ENCODE measurements around the gene INSL3. TPM values are rescaled to one million over a fixed set of nuclear protein-coding genes. Genes with fewer than 3 reads are reported as not detected.
"Not testable (repeated sequence)": the region's sequence is repeated elsewhere in the genome, so short reads cannot be mapped to it uniquely, and the experiment has no call there.

The INSL3 gene
- total RNA-seq, 4 donors from 2014 or later: not detected

GRCh38 chr19:17780781-17781180, 40.5 kb downstream of the INSL3 start:
- TF ChIP-seq POLR2A (IDR thresholded peaks at IDR 0.05): no peak
- TF ChIP-seq CTCF (IDR thresholded peaks at IDR 0.05 in 4 of 5, conservative IDR thresholded peaks at IDR 0.05 in 1 of 5): no peak
- H3K27me3 ChIP-seq: peaks cover 16 to 28% (median 23%) of the 10 kb centered on the region in 3 donors
- ATAC-seq (no peak), DNase-seq (no peak)
- H3K27ac ChIP-seq: no peak overlapping the region
- no peaks in the 10 kb centered on the region for H3K4me1 ChIP-seq
- H3K9me3 ChIP-seq: no peaks in the 10 kb centered on the region
- in situ Hi-C loops (cut with MboI; ENCODE audit: low sequenced_read_pairs in 4 of 4): no loop called here
- intact Hi-C loops (cut with DNase I; ENCODE audit: low total_unique reads): no loop called here
- no peaks in the 10 kb centered on the region for H3K36me3 ChIP-seq
- no peak overlapping the region for H3K4me3 ChIP-seq

DNA sequence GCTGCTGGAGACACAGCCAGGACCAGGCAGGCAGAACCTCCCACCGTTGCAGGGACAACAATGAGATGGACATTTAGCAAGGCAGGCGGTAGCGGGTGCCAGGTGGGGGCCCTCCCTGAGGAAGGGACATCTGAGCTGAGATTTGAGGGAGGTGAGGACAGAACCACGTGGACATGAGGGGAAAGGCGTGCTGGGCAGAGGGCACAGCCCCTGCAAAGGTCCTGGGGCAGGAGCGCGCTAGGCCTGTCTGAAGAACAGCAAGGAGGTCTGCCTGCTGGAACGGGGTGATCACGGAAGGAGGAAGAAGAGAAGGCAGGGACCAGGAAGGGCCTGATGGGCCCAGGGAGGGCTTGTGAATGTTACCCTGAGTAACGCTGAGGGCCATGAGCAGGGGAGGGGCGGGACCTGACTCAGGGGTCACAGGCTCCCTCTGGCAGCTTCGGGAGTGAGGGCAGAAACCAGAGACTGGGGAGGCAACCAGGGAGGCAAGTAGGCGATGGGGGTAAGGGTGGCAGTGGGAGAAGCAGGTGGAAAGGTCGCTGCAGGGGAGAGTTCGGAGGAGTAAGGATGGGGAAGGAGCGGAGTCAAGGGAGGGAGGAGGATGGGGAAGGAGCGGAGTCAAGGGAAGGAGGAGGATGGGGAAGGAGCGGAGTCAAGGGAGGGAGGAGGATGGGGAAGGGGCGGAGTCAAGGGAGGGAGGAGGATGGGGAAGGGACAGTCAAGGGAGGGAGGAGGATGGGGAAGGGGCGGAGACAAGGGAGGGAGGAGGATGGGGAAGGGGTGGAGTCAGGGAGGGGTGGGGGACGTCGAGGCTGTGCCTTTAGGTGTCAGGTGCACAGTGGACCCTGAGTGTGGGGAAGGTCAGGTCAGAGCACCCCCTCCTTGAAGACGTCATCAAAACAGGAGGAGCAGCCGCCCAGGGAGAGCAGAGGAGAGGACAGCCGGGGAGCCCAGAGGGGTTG, 42.1 kb downstream of the INSL3 start:
- TF ChIP-seq CTCF (IDR thresholded peaks at IDR 0.05 in 4 of 5, conservative IDR thresholded peaks at IDR 0.05 in 1 of 5) (no peak), POLR2A (IDR thresholded peaks at IDR 0.05) (no peak)
- H3K27ac ChIP-seq: no peak overlapping the region
- DNase-seq (peak in 1 of 2 donors; percentile 27), ATAC-seq (no peak)
- H3K36me3 ChIP-seq: no peaks in the 10 kb centered on the region
- no peak overlapping the region for H3K4me3 ChIP-seq
- in situ Hi-C loops (cut with MboI; ENCODE audit: low sequenced_read_pairs in 4 of 4) (no loop called here), intact Hi-C loops (cut with DNase I; ENCODE audit: low total_unique reads) (no loop called here)
- peaks cover 21 to 32% (median 27%) of the 10 kb centered on the region in 3 donors for H3K27me3 ChIP-seq
- H3K4me1 ChIP-seq: no peaks in the 10 kb centered on the region
- H3K9me3 ChIP-seq: no peaks in the 10 kb centered on the region

DNA sequence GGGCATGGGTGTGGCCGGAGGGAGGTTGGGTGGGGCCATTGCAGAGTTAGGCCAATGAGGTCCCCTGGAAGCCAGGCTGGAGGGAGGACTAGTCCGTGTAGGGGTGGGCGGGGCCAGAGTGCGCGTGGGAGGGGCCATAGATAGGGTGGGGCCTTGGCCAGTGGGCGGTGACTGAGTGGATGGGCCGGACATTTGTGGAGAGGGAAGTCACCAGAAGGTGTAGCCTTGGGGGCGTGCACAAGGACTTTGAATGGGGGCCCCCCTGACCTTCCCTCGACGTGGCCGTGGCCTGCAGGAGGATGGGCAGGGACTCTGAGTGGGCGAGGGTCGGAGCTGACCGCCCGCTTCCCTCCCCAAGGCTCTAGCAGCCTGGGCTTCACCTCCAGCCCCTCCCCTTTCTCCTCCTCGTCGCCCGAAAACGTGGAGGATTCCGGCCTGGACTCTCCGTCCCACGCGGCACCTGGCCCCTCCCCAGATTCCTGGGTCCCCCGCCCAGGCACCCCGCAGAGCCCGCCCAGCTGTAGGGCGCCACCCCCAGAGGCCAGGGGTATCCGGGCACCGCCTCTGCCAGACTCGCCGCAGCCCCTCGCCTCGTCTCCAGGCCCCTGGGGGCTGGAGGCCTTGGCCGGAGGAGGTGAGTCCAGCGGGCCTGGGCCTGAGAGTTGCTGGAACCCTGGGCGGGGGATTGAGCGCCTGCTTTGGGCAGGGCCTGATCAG, 42.9 kb downstream of the INSL3 start:
- H3K4me3 ChIP-seq: no peak overlapping the region
- DNase-seq: no peak
- ATAC-seq: no peak
- intact Hi-C loops (cut with DNase I; ENCODE audit: low total_unique reads) (no loop called here), in situ Hi-C loops (cut with MboI; ENCODE audit: low sequenced_read_pairs in 4 of 4) (no loop called here)
- peaks cover 21 to 32% (median 27%) of the 10 kb centered on the region in 3 donors for H3K27me3 ChIP-seq
- H3K36me3 ChIP-seq: no peaks in the 10 kb centered on the region
- no peaks in the 10 kb centered on the region for H3K4me1 ChIP-seq
- no peak overlapping the region for H3K27ac ChIP-seq
- H3K9me3 ChIP-seq: no peaks in the 10 kb centered on the region
- no peak for TF ChIP-seq CTCF (IDR thresholded peaks at IDR 0.05 in 4 of 5, conservative IDR thresholded peaks at IDR 0.05 in 1 of 5)
- TF ChIP-seq POLR2A (IDR thresholded peaks at IDR 0.05): no peak

- H3K4me1 ChIP-seq; in situ Hi-C loops (cut with MboI; ENCODE audit: low sequenced_read_pairs in 4 of 4); H3K36me3 ChIP-seq; ATAC-seq; intact Hi-C loops (cut with DNase I; ENCODE audit: low total_unique reads); H3K9me3 ChIP-seq; DNase-seq; H3K27ac ChIP-seq; H3K4me3 ChIP-seq: not testable (repeated sequence)
- peaks cover 21 to 32% (median 27%) of the 10 kb centered on the region in 3 donors for H3K27me3 ChIP-seq
Measured at GRCh38 chr19:17777840-17778239, 43.5 kb downstream of the INSL3 start.
